ENCODE data around the gene MRPS25. TPM values are rescaled to one million over a fixed set of nuclear protein-coding genes. Genes with fewer than 3 reads are reported as not detected.

Gene MRPS25
- total and polyA plus RNA-seq, 9 of the 15 experiments (the other 6 are each of a cell fraction or from before 2014, with no cell fraction given) = 34.3 to 129 (median 78.2) TPM

DNA sequence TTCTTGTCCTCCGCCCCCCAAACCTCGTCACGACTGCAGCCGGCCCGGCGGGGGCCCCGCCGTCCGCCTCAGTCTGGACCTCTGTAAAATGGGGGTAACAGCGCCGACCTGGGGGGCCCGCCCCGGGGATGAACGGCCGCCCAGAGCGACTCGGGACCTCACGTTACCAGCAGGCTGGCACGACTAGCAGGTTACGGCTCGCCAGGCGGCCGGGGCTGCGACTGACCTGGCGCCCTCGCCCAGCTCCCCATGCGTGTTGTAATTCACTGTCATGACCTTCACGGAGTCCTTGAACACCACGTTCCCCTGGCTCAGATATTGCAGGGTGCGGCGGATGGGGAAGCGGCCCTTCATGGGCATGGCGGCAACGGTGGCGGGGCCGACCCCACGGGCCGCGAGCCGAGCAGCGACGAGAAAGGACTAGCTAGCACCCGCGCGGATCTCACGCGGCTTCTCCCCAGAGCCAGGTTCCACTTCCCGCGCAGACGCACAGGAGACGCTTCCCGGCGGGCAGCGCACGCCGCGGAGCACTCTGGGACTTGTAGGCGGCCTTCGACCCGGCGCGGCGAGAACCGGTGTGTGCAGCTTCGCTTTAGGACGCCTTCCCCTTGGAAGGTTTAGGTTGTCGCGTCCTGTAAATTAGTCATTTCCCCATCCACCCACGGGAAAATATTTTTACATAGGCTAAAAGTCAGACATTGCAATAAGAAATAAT, at the start of gene MRPS25 (continued):
- TF ChIP-seq, protein P1, sequence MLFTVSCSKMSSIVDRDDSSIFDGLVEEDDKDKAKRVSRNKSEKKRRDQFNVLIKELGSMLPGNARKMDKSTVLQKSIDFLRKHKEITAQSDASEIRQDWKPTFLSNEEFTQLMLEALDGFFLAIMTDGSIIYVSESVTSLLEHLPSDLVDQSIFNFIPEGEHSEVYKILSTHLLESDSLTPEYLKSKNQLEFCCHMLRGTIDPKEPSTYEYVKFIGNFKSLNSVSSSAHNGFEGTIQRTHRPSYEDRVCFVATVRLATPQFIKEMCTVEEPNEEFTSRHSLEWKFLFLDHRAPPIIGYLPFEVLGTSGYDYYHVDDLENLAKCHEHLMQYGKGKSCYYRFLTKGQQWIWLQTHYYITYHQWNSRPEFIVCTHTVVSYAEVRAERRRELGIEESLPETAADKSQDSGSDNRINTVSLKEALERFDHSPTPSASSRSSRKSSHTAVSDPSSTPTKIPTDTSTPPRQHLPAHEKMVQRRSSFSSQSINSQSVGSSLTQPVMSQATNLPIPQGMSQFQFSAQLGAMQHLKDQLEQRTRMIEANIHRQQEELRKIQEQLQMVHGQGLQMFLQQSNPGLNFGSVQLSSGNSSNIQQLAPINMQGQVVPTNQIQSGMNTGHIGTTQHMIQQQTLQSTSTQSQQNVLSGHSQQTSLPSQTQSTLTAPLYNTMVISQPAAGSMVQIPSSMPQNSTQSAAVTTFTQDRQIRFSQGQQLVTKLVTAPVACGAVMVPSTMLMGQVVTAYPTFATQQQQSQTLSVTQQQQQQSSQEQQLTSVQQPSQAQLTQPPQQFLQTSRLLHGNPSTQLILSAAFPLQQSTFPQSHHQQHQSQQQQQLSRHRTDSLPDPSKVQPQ (CRISPR knock-in tag; IDR thresholded peaks at IDR 0.05; ENCODE audit: borderline replicate concordance) = no peak
- TF ChIP-seq DDX20 (tag; IDR thresholded peaks at IDR 0.05; ENCODE audit: low read depth) = no peak
- no peak for TF ChIP-seq ZNF436 (CRISPR knock-in tag; IDR thresholded peaks at IDR 0.05)
- TF ChIP-seq, protein P2, sequence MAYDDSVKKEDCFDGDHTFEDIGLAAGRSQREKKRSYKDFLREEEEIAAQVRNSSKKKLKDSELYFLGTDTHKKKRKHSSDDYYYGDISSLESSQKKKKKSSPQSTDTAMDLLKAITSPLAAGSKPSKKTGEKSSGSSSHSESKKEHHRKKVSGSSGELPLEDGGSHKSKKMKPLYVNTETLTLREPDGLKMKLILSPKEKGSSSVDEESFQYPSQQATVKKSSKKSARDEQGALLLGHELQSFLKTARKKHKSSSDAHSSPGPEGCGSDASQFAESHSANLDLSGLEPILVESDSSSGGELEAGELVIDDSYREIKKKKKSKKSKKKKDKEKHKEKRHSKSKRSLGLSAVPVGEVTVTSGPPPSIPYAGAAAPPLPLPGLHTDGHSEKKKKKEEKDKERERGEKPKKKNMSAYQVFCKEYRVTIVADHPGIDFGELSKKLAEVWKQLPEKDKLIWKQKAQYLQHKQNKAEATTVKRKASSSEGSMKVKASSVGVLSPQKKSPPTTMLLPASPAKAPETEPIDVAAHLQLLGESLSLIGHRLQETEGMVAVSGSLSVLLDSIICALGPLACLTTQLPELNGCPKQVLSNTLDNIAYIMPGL (CRISPR knock-in tag; IDR thresholded peaks at IDR 0.05) = peak; percentile 91
- no peak for TF ChIP-seq ARHGAP35 (IDR thresholded peaks at IDR 0.05; ENCODE audit: partially characterized antibody)
- TF ChIP-seq, protein P3, sequence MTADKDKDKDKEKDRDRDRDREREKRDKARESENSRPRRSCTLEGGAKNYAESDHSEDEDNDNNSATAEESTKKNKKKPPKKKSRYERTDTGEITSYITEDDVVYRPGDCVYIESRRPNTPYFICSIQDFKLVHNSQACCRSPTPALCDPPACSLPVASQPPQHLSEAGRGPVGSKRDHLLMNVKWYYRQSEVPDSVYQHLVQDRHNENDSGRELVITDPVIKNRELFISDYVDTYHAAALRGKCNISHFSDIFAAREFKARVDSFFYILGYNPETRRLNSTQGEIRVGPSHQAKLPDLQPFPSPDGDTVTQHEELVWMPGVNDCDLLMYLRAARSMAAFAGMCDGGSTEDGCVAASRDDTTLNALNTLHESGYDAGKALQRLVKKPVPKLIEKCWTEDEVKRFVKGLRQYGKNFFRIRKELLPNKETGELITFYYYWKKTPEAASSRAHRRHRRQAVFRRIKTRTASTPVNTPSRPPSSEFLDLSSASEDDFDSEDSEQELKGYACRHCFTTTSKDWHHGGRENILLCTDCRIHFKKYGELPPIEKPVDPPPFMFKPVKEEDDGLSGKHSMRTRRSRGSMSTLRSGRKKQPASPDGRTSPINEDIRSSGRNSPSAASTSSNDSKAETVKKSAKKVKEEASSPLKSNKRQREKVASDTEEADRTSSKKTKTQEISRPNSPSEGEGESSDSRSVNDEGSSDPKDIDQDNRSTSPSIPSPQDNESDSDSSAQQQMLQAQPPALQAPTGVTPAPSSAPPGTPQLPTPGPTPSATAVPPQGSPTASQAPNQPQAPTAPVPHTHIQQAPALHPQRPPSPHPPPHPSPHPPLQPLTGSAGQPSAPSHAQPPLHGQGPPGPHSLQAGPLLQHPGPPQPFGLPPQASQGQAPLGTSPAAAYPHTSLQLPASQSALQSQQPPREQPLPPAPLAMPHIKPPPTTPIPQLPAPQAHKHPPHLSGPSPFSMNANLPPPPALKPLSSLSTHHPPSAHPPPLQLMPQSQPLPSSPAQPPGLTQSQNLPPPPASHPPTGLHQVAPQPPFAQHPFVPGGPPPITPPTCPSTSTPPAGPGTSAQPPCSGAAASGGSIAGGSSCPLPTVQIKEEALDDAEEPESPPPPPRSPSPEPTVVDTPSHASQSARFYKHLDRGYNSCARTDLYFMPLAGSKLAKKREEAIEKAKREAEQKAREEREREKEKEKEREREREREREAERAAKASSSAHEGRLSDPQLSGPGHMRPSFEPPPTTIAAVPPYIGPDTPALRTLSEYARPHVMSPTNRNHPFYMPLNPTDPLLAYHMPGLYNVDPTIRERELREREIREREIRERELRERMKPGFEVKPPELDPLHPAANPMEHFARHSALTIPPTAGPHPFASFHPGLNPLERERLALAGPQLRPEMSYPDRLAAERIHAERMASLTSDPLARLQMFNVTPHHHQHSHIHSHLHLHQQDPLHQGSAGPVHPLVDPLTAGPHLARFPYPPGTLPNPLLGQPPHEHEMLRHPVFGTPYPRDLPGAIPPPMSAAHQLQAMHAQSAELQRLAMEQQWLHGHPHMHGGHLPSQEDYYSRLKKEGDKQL (CRISPR knock-in tag; IDR thresholded peaks at IDR 0.05; ENCODE audit: borderline replicate concordance) = no peak
- TF ChIP-seq RBM34 (IDR thresholded peaks at IDR 0.05; ENCODE audit: borderline replicate concordance, insufficient read depth, low read length) = no peak
- peak; percentile 40; the same call in 1 of the 2 replicates for TF ChIP-seq CTBP1 (IDR thresholded peaks at IDR 0.05; ENCODE audit: borderline replicate concordance)
- no peak for TF ChIP-seq ZNF232 (CRISPR knock-in tag; IDR thresholded peaks at IDR 0.05)
- TF ChIP-seq NFXL1 (CRISPR knock-in tag; IDR thresholded peaks at IDR 0.05) = no peak
- TF ChIP-seq, protein P4, sequence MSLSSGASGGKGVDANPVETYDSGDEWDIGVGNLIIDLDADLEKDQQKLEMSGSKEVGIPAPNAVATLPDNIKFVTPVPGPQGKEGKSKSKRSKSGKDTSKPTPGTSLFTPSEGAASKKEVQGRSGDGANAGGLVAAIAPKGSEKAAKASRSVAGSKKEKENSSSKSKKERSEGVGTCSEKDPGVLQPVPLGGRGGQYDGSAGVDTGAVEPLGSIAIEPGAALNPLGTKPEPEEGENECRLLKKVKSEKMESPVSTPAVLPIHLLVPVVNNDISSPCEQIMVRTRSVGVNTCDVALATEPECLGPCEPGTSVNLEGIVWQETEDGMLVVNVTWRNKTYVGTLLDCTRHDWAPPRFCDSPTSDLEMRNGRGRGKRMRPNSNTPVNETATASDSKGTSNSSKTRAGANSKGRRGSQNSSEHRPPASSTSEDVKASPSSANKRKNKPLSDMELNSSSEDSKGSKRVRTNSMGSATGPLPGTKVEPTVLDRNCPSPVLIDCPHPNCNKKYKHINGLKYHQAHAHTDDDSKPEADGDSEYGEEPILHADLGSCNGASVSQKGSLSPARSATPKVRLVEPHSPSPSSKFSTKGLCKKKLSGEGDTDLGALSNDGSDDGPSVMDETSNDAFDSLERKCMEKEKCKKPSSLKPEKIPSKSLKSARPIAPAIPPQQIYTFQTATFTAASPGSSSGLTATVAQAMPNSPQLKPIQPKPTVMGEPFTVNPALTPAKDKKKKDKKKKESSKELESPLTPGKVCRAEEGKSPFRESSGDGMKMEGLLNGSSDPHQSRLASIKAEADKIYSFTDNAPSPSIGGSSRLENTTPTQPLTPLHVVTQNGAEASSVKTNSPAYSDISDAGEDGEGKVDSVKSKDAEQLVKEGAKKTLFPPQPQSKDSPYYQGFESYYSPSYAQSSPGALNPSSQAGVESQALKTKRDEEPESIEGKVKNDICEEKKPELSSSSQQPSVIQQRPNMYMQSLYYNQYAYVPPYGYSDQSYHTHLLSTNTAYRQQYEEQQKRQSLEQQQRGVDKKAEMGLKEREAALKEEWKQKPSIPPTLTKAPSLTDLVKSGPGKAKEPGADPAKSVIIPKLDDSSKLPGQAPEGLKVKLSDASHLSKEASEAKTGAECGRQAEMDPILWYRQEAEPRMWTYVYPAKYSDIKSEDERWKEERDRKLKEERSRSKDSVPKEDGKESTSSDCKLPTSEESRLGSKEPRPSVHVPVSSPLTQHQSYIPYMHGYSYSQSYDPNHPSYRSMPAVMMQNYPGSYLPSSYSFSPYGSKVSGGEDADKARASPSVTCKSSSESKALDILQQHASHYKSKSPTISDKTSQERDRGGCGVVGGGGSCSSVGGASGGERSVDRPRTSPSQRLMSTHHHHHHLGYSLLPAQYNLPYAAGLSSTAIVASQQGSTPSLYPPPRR (CRISPR knock-in tag; IDR thresholded peaks at IDR 0.05; ENCODE audit: borderline replicate concordance) = peak; percentile 62; the same call in 1 of the 2 replicates

Measured in K562 (cell line).